ENCODE results near the gene LONP2. TPM values are rescaled to one million over a fixed set of nuclear protein-coding genes. Genes with fewer than 3 reads are reported as not detected.

Gene LONP2
- total RNA-seq, 2 donors from 2014 or later, result 44.2 to 59.1 TPM

GRCh38 chr16:48354877-48355855 is 111.1 kb downstream of the LONP2 start:
- Histone ChIP-seq H3K27ac (no peak overlapping the region), H3K36me3 (replicated peaks in 1 of 2; ENCODE audit: insufficient read depth in 1 of 2, low read depth in 2 of 2) (peaks cover 10 to 12% of the 10 kb centered on the region in 2 donors), H3K27me3 (no peaks in the 10 kb centered on the region), H3K4me3 (no peak overlapping the region), H3K9me3 (no peaks in the 10 kb centered on the region), H3K4me1 (no peaks in the 10 kb centered on the region)
- TF ChIP-seq, protein P1, sequence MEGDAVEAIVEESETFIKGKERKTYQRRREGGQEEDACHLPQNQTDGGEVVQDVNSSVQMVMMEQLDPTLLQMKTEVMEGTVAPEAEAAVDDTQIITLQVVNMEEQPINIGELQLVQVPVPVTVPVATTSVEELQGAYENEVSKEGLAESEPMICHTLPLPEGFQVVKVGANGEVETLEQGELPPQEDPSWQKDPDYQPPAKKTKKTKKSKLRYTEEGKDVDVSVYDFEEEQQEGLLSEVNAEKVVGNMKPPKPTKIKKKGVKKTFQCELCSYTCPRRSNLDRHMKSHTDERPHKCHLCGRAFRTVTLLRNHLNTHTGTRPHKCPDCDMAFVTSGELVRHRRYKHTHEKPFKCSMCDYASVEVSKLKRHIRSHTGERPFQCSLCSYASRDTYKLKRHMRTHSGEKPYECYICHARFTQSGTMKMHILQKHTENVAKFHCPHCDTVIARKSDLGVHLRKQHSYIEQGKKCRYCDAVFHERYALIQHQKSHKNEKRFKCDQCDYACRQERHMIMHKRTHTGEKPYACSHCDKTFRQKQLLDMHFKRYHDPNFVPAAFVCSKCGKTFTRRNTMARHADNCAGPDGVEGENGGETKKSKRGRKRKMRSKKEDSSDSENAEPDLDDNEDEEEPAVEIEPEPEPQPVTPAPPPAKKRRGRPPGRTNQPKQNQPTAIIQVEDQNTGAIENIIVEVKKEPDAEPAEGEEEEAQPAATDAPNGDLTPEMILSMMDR (IDR thresholded peaks at IDR 0.05), result no peak
- TF ChIP-seq POLR2A (IDR thresholded peaks at IDR 0.05), result no peak
- intact Hi-C loops (cut with DNase I), result loop anchor here (5.0 to 10.0 kb wide), 2 partner anchors 170 to 267 kb away; no protein-coding TSS in a partner anchor
- DNase-seq, result no peak
- ATAC-seq, result no peak
- 84 to 89% methylated on average over 11 of the region's 11 CpGs for WGBS, 2 donors

DNA sequence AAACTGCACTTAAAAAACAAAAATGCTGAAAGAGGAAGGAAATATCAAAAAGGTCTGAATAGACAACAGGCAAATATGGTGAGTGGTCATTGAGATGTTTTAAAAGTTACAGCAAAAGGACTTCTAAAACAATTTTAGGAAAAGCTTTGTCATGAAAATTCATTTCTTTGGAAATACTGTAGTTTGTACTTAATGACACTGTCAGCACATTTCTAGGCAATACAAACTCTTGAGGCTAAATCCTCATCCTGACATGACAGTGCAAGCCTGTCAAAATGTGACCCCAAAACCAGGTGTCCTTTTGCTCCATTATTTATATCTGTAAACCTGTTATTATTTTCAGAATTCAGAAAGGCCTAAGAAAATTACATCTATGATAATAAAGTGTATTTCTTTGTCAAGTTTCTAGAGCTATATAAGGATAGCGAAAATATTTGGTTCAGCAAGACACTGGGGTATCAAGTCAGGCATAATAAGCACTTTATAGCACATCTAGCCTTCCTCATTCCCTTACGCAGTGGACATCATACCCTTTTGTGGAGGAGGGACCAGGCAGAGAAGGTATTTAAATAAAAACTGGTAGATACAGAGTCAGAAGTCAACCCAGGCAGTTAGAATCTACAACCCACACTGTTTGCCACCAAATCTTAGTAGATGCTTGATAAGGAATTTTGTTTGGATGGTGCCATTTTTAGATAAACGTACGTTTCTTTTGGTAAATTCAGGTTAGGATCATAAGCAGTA is 112.7 kb downstream of the LONP2 start:
- Histone ChIP-seq H3K9me3 (no peaks in the 10 kb centered on the region), H3K36me3 (replicated peaks in 1 of 2; ENCODE audit: insufficient read depth in 1 of 2, low read depth in 2 of 2) (peaks cover 3 to 7% of the 10 kb centered on the region in 2 donors), H3K27me3 (no peaks in the 10 kb centered on the region), H3K4me3 (no peak overlapping the region), H3K4me1 (no peaks in the 10 kb centered on the region), H3K27ac (no peak overlapping the region)
- DNase-seq (no peak), ATAC-seq (no peak)
- TF ChIP-seq POLR2A (IDR thresholded peaks at IDR 0.05), result no peak
- TF ChIP-seq, protein P1 (IDR thresholded peaks at IDR 0.05), result no peak
- intact Hi-C loops (cut with DNase I), result loop anchor here (5.0 to 10.0 kb wide), 2 partner anchors 168 to 265 kb away; no protein-coding TSS in a partner anchor
- WGBS, 2 donors, result 70 to 81% methylated on average over 4 of the region's 4 CpGs

DNA sequence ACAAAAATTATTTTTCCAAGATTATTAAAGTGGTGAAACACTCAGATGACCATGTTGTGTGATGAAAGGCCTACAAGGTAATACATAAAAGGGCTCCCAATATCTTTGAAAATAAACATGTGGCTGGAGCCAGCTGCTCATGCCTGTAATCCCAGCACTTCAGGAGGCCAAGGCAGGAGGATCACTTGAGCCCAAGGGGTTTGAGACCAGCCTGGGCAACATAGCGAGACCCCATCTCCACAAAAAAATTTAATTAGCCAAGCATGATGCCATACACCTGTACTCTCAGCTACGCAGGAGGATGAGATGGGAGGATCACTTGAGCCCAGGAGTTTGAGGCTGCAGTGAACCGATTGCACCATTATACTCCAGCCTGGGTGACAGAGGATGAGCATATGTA is 114.3 kb downstream of the LONP2 start:
- intact Hi-C loops (cut with DNase I), result loop anchor here (5.0 to 10.0 kb wide), 2 partner anchors 166 to 264 kb away; no protein-coding TSS in a partner anchor
- WGBS, 2 donors, result 94 to 95% methylated on average over 3 of the region's 3 CpGs
- no peak overlapping the region for H3K27ac ChIP-seq

GRCh38 chr16:48359983-48360382 is 115.9 kb downstream of the LONP2 start:
- intact Hi-C loops (cut with DNase I), result loop anchor here (5.0 to 10.0 kb wide), 2 partner anchors 165 to 262 kb away; no protein-coding TSS in a partner anchor
- 89 to 93% methylated on average over 2 of the region's 2 CpGs for WGBS, 2 donors
- Histone ChIP-seq H3K9me3 (no peaks in the 10 kb centered on the region), H3K36me3 (replicated peaks in 1 of 2; ENCODE audit: insufficient read depth in 1 of 2, low read depth in 2 of 2) (no peaks in the 10 kb centered on the region), H3K27ac (no peak overlapping the region), H3K27me3 (no peaks in the 10 kb centered on the region), H3K4me3 (no peak overlapping the region), H3K4me1 (peaks cover 18% of the 10 kb centered on the region)
- TF ChIP-seq, protein P1 (IDR thresholded peaks at IDR 0.05), result no peak
- TF ChIP-seq POLR2A (IDR thresholded peaks at IDR 0.05), result no peak
- DNase-seq (no peak), ATAC-seq (no peak)

More for the DNA sequence above, 114.3 kb downstream of the LONP2 start:
- TF ChIP-seq, protein P1 (IDR thresholded peaks at IDR 0.05), result no peak
- TF ChIP-seq POLR2A (IDR thresholded peaks at IDR 0.05), result no peak
- Histone ChIP-seq H3K4me1 (peaks cover 5% of the 10 kb centered on the region), H3K4me3 (no peak overlapping the region), H3K27me3 (no peaks in the 10 kb centered on the region), H3K9me3 (no peaks in the 10 kb centered on the region), H3K36me3 (replicated peaks in 1 of 2; ENCODE audit: insufficient read depth in 1 of 2, low read depth in 2 of 2) (no peaks in the 10 kb centered on the region)
- DNase-seq (no peak), ATAC-seq (no peak)

Measured in body of pancreas (tissue), 4 donors.